ENCODE measurements around the gene RABL6. TPM values are rescaled to one million over a fixed set of nuclear protein-coding genes. Genes with fewer than 3 reads are reported as not detected.

RABL6 gene
- total RNA-seq, 2 donors from 2014 or later, result 48.4 to 61.7 TPM

DNA sequence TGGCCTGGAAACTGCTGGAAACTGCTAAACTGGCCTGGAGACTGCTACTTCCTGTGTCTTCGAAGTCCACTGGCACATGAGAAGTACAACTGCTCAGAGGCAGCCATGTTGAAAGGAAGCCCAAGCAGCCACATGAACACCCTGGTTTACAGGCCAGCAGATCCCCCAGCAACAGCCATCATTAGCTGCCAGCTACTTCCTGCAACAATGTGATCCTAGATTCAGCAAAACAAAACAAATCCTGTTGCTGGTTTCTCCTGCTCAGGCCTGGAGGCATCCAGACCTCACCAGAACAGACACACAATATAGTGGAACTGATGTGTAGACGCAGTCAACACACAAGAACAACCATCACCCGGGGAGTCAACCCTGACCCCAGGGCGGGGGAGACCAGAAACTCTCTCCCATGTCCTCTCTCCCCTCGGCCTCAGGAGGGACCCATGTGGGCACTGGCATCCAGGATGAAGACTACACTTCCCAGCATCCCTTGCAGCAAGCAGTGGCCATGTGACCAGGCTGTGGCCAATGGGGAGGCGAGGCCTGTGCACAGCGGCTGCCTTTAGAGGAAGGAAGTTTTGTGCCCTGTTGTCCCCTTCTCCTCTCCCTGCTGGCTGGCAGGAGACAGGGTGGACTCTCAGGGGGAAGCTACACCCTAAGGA lies 34.2 kb upstream of the RABL6 start:
- TF ChIP-seq, protein P1, sequence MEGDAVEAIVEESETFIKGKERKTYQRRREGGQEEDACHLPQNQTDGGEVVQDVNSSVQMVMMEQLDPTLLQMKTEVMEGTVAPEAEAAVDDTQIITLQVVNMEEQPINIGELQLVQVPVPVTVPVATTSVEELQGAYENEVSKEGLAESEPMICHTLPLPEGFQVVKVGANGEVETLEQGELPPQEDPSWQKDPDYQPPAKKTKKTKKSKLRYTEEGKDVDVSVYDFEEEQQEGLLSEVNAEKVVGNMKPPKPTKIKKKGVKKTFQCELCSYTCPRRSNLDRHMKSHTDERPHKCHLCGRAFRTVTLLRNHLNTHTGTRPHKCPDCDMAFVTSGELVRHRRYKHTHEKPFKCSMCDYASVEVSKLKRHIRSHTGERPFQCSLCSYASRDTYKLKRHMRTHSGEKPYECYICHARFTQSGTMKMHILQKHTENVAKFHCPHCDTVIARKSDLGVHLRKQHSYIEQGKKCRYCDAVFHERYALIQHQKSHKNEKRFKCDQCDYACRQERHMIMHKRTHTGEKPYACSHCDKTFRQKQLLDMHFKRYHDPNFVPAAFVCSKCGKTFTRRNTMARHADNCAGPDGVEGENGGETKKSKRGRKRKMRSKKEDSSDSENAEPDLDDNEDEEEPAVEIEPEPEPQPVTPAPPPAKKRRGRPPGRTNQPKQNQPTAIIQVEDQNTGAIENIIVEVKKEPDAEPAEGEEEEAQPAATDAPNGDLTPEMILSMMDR (IDR thresholded peaks at IDR 0.05), result no peak
- no peak overlapping the region for H3K4me3 ChIP-seq
- H3K36me3 ChIP-seq, result no peaks in the 10 kb centered on the region
- no peaks in the 10 kb centered on the region for H3K27me3 ChIP-seq
- H3K27ac ChIP-seq, result no peak overlapping the region
- peaks cover 0 to 6% of the 10 kb centered on the region in 2 donors for H3K9me3 ChIP-seq
- H3K4me1 ChIP-seq, result no peaks in the 10 kb centered on the region
- DNase-seq (ENCODE audit: low spot score), result no peak

DNA sequence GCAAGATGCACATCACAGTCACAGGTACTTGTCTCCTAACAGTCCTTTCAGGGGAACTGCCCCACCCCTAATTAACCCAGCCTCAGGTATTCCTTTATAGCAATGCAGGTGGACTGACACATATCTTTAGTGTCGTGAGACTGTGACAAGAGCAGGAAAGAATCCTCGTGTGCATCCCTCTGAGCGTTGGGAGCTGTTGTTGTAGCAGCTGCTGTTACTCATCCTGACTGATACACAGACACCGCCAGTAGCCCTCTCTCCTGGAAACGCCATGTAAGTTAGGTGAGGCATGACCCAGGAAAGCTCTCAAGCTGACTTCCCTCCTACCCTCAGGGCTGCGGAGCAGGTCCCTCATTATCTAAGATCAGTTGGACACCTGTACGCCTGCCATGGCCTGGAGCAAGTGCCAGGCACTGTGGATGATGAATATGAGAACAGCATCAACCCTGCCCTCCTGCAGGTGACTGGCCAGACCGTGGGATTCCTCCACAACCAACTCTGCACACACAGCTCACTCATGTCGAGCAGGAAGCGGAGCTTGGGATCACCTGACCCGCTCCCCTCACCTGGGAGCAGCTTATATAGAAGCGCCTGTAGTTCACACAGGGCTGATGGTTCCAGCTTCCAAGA lies 33.2 kb upstream of the RABL6 start:
- Histone ChIP-seq H3K4me1 (no peaks in the 10 kb centered on the region), H3K4me3 (no peak overlapping the region)
- TF ChIP-seq, protein P1 (IDR thresholded peaks at IDR 0.05), result no peak

DNA sequence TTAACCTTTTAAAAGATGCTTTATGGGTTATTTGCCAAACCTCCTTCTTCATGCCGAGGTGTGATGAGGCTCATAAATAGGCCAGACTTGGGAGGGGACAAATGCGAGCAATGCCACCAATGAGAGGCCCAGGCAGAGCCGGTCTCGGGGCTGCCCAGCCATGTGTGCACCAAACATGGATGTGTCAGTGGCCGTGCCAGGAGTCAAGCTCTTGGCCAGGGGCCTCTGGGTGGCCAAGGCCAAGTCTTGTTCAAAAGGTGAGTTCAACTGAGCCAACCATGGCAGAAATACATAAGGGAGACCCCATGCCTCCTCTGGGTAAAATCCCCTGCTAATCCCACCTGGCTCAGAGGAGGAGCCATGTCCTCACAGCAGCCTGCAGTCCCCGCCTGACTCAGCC lies 32.6 kb upstream of the RABL6 start:
- peaks cover 0 to 6% of the 10 kb centered on the region in 2 donors for H3K9me3 ChIP-seq
- TF ChIP-seq, protein P1 (IDR thresholded peaks at IDR 0.05), result no peak
- H3K27me3 ChIP-seq, result no peaks in the 10 kb centered on the region
- no peaks in the 10 kb centered on the region for H3K4me1 ChIP-seq
- no peak overlapping the region for H3K4me3 ChIP-seq
- no peaks in the 10 kb centered on the region for H3K36me3 ChIP-seq
- DNase-seq (ENCODE audit: low spot score), result no peak
- no peak overlapping the region for H3K27ac ChIP-seq

More for the DNA sequence above, 33.2 kb upstream of the RABL6 start:
- DNase-seq (ENCODE audit: low spot score), result no peak
- Histone ChIP-seq H3K27ac (no peak overlapping the region), H3K9me3 (peaks cover 0 to 6% of the 10 kb centered on the region in 2 donors), H3K36me3 (no peaks in the 10 kb centered on the region), H3K27me3 (no peaks in the 10 kb centered on the region)

DNA sequence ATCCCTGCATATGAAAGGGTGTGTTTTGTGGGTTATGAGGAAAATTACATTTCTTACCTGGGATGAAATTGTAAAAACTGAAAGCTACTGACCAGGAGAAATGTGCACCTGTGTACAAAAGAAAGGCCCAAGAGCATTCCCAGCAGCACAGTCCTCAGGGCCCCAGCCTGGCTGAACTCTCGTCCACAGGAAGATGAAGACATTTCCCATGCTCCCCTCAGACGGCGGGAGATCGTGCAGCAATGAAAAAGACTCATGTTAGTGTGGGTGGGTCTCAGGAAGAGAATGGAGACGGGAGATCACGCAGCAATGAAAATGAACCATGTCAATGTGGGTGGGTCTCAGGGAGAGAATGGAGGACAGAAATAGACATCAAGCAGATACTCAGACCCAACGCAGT lies 30.8 kb upstream of the RABL6 start:
- Histone ChIP-seq H3K4me1 (no peaks in the 10 kb centered on the region), H3K27ac (no peak overlapping the region), H3K9me3 (peaks cover 0 to 6% of the 10 kb centered on the region in 2 donors), H3K27me3 (no peaks in the 10 kb centered on the region), H3K36me3 (no peaks in the 10 kb centered on the region), H3K4me3 (no peak overlapping the region)
- TF ChIP-seq, protein P1 (IDR thresholded peaks at IDR 0.05), result no peak
- DNase-seq (ENCODE audit: low spot score), result no peak

DNA sequence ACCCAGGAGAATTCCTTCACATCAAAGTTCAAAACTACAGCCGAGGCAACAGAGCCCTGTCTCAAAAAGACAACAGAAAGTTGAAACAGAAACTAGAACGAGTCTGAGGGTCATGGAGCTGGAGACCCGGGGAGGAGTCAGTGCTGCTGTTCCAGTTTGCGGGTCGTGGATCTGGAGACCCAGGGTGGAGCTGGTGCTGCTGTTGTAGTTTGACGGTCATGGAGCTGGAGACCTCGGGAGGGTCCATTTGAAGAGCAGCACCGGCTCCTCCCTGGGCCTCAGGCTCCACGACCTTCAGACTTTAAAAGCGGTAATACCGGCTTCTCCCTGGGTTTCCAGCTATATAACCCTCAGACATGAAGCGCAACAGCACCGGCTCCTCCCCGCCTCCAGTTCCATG lies 30.4 kb upstream of the RABL6 start:
- H3K27me3 ChIP-seq, result no peaks in the 10 kb centered on the region
- H3K4me1 ChIP-seq, result no peaks in the 10 kb centered on the region
- TF ChIP-seq, protein P1 (IDR thresholded peaks at IDR 0.05), result no peak
- H3K9me3 ChIP-seq, result peaks cover 0 to 6% of the 10 kb centered on the region in 2 donors
- no peak overlapping the region for H3K27ac ChIP-seq
- no peak for DNase-seq (ENCODE audit: low spot score)
- H3K4me3 ChIP-seq, result no peak overlapping the region
- no peaks in the 10 kb centered on the region for H3K36me3 ChIP-seq

Measured in right atrium auricular region (tissue), 2 donors.